HG03097 (cell line): Measurements from ENCODE around the gene AP1G1.
"Not testable (repeated sequence)": the region's sequence is repeated elsewhere in the genome, so short reads cannot be mapped to it uniquely, and the experiment has no call there.

Experiments used
- ATAC-seq: cut with Tn5 transposase; IDR thresholded peaks from one replicate; pipeline ENCODE4 v1.9.1; 2021; ENCODE audit not compliant: unreplicated experiment, low FRiP score

Gene AP1G1

DNA sequence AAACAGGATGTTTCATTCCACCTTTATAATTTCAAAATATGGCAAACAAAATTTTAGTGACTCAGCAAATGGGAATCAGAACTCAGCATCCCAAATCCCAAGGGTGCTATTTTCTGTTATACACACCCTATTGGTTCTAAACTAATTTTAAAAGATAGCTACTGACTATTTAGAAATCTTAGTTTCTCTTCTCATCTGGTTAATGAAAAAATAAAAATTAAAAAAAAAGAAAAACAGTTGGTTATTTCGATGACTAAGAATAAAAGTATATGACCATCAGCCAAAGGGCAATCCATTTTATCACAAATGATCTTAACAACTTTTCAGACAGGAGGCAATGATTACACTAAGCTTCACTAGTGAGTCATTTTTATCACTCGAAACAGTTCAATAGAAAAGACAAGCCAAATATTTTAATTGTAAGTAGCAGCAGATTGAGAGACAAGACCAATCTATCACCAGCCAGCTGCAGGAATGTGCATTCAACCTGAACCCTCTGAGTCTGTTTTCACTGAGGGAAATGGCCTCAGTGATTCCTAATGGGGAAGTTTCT lies 99.3 kb downstream of the AP1G1 start:
- no peak for ATAC-seq

DNA sequence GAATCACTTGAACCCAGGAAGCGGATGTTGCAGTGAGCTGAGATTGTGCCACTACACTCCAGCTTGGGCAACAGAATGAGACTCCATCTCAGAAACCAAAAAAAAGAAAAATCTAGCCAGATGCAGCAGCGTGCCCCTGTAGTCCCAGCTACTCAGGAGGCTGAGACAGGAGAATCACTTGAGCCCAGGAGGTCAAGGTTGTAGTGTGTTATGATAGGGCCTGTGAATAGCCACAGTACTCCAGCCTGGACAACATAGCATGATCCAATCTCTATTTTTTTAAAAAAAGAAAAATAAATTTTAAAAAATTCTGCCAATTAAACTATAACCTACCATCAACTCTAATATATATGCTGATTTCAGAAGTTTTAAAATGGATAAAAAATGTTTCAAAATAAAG lies 99.9 kb downstream of the AP1G1 start:
- no peak for ATAC-seq

DNA sequence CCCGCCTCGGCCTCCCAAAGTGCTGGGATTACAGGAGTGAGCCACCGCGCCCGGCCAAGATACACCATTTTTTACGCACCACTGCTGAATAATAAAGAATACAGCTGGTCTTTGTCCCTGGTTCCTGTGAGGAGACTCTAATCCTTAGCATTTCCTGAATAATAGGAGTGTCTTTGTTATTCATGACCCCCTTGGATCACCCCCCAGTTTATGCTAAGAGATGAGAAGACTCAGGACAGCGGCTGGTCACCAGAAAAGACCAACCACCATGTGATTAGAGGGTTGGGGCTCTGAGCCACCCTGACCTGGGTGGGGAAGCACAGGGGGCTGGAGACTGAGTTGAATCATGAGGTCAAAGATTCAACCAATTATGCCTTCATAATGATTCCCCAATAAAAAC lies 101.4 kb downstream of the AP1G1 start:
- ATAC-seq = no peak

DNA sequence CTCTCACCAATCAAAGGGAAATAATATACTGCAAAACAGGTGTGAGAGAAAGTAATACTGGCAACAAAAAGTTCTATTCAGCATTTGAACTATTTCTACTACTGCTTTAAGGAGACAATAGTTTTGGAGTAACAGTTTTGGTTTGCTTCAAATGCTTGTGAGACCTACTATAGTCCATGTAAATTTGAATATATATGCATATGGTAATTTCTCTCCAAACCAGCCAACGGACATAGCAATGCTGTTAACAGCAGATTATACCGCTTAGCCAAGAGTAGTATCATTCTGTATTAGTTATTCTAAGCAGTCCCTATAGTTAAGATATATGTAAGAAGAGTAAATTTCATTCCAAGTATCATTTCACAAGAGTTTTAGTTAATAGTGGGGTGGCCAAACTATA lies 102.6 kb downstream of the AP1G1 start:
- no peak for ATAC-seq

DNA sequence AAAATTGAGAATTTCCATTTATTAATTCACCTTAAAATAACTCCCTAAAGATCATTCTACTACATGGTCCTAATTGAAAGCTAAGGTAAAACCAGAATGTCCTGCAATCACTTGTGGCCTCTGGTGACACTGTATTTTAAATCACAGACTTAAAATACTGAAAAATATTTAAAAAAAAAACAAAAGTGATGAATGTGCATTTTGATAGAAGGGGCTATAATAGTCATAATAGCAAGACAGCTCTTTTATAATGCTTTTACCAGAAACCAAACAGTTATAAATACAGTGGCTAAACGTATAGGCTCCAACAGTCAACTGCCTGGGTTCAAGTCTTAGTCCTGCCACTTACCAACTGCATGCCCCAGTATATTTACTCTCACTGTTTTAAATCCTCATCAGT lies 105.3 kb downstream of the AP1G1 start:
- ATAC-seq = no peak

DNA sequence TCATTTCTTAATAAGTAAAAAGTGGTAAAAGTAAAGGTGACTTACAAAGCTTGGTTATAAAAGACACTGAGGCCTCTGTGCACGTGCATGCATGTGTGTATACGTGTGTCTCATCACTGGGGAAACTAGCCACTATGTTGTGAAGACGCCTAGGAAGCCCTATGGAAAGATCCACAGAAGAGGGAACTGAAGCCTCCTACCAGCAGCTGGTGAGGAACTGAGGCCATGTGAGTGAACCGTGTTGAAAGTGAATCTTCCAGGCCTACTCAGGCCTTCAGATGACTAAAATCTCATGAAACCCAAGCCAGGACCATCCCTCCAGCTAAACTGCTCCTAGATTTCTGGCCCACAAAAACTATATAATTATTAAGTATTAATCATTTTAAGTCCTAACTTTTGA lies 107.8 kb downstream of the AP1G1 start:
- ATAC-seq = no peak

DNA sequence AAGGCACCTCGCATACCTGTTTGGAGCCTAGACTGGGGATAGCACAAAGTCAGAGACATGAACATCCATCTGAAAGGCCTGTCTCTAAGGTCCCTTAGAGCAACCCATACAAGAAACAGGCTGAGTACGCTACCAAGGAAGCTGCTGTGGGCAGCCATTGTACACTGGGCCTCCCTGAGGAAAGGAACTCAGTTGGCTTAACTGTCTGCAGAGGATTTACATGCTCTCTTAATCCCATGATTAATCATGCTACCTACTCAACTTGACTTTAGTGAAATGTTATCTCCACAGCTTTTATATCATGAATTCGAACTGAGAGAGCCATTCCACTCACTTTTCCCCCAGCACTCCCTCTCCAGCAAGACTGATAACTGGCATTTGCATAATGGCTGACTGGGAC lies 110.1 kb downstream of the AP1G1 start:
- ATAC-seq = no peak

DNA sequence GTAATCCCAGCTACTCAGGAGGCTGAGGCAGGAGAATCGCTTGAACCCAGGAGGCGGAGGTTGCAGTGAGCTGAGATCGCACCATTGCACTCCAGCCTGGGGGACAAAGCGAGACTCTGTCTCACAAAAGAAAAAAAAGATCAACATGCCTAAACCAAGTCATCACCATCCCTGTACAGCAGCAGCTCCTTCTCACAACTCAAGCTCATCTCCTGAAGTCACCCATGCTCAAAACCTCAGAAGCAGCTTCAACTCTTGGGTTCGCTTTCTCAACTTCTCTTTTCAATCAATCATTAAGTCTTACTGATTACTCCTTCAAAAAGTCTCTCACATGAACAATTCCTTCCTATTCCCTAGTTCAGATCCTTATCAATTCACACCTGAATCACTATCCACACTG lies 115.5 kb downstream of the AP1G1 start:
- ATAC-seq = no peak

DNA sequence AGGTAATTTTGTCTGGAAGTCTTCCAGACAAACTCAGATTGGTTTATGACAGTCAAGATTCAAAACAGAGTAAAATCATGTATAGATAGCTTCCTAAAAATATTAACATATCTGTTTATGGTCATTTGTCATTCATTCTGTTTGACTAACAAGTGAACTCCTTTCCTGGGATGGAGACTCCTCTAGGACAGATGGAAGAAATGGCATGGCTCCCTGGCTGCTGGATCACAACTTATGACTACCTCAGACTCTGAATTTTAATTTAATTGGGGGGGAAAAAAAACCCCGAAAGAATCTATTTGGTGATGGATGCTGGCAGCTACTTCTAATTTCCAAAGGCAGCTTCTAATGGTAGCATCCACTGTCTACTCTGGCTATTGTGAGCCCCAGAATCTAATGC lies 118.7 kb downstream of the AP1G1 start:
- ATAC-seq = no peak

DNA sequence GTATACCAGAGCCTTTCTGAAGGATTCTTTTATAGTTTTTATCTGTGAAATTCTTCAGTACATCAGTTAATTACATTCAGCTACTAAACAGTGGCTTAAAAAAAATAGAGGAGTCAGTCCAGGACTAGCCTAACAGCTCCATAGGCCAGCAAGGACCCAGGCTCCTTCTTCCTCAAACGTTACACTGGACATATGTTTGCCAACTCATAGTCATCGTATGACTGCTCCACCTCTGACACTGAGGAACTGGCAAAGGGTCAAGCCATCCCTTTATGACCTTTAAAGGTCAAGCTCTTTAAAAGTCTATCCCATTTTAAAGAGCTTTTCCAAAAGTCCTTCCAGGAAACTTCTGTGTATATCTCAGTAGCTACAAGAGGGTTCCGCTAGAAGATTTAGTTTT lies 120.8 kb downstream of the AP1G1 start:
- ATAC-seq = no peak

DNA sequence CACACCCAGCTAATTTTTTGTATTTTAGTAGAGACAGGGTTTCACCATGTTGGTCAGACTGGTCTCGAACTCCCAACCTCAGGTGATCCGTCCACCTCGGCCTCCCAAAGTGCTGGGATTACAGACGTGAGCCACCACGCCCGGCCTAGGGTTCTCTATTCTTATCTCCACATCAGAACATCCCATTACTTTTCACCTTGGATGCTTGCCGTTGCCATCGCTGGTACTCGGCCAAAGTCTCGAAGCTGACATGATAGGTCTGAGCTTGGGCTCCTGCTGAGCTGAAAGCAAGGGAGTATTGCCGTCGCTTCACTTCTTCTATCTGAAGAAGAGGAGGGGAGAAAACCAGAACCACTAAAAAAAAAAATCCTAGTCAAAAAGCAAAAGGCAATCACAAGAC lies 124.4 kb downstream of the AP1G1 start:
- ATAC-seq = not testable (repeated sequence)

DNA sequence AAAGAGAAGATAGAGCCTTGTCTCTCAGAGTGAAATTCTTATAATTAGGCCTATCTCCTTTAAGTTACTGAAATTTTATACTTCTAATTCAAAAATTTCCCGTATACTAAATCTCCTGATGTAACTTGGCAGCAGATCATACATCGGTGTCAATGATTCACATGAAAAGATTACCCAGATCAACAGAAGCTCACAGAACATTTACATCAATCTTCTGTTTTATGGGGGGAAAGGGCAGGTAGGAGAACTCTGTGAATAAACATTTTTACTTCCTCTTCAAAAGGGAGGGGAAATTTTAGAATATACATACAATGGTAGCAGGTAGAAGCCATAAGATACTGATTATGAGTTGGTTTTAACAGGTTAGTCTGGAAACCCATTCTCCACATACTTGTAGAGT lies 127.3 kb downstream of the AP1G1 start:
- ATAC-seq = no peak
